WTC11 (cell line): Measurements from ENCODE around the gene DPP7. TPM values are rescaled to one million over a fixed set of nuclear protein-coding genes. Genes with fewer than 3 reads are reported as not detected.

Experiments used
- ATAC-seq: fragments of 200-7000 bp; cut with Tn5 transposase; 2 replicates; pipeline ENCODE4 v1.10.0; 2021; ENCODE audit warnings: mild to moderate bottlenecking, moderate library complexity
- CTCF ChIA-PET: fragments of 300-600 bp; sonication (Branson Sonifier 250); formaldehyde crosslinking; loops from one replicate; lab custom pipeline; 2021; ENCODE audit warnings: antibody characterized with exemption; lab: Charles Lee
- POLR2A ChIA-PET: fragments of 350-600 bp; sonication (Branson Sonifier 250); formaldehyde crosslinking; loops from one replicate; lab custom pipeline; 2021; ENCODE audit warnings: antibody characterized with exemption; lab: Charles Lee
- DNase-seq: peaks from one replicate; pipeline ENCODE4 v3.0.0; 2021; ENCODE audit warnings: low spot score
- H3K27ac Mint-ChIP-seq: 2 replicates; pipeline ENCODE4 v1.8.0; 2021; ENCODE audit warnings: mixed read lengths
- H3K27me3 Mint-ChIP-seq: 2 replicates; pipeline ENCODE4 v1.8.0; 2021; ENCODE audit warnings: low read depth, mild to moderate bottlenecking, moderate library complexity, mixed read lengths
- H3K36me3 Mint-ChIP-seq: 2 replicates; pipeline ENCODE4 v1.8.0; 2021; ENCODE audit warnings: mixed read lengths
- H3K4me1 Mint-ChIP-seq: 2 replicates; pipeline ENCODE4 v1.8.0; 2022; ENCODE audit warnings: mixed read lengths
- H3K4me3 Mint-ChIP-seq: 2 replicates; pipeline ENCODE4 v1.8.0; 2021; ENCODE audit warnings: mild to moderate bottlenecking, moderate library complexity, mixed read lengths
- H3K9me3 Mint-ChIP-seq: 2 replicates; pipeline ENCODE4 v1.8.0; 2021; ENCODE audit warnings: mixed read lengths
- AFF4 ChIP-seq: sonication (generic); formaldehyde crosslinking; IDR thresholded peaks from 2 replicates; pipeline ENCODE4 v1.8.1; 2023; ENCODE audit warnings: mild to moderate bottlenecking, missing genetic modification reagents, borderline replicate concordance
- ATF3 ChIP-seq: sonication (generic); formaldehyde crosslinking; conservative IDR thresholded peaks from 2 replicates; pipeline ENCODE4 v1.8.1; 2022; ENCODE audit warnings: mild to moderate bottlenecking, missing genetic modification reagents
- CBFB ChIP-seq: sonication (generic); formaldehyde crosslinking; IDR thresholded peaks from 2 replicates; pipeline ENCODE4 v1.8.1; 2022; ENCODE audit warnings: mild to moderate bottlenecking, low read depth, missing genetic modification reagents
- CREM ChIP-seq: sonication (generic); formaldehyde crosslinking; IDR thresholded peaks from 2 replicates; pipeline ENCODE4 v1.8.1; 2022; ENCODE audit warnings: mild to moderate bottlenecking, missing genetic modification reagents, moderate library complexity
- ESRRA ChIP-seq: sonication (generic); formaldehyde crosslinking; IDR thresholded peaks from 2 replicates; pipeline ENCODE4 v1.8.1; 2022; ENCODE audit warnings: mild to moderate bottlenecking, missing genetic modification reagents, borderline replicate concordance
- ETV6 ChIP-seq: sonication (generic); formaldehyde crosslinking; IDR thresholded peaks from 2 replicates; pipeline ENCODE4 v1.8.1; 2022; ENCODE audit warnings: mild to moderate bottlenecking, missing genetic modification reagents
- FOXJ3 ChIP-seq: sonication (generic); formaldehyde crosslinking; IDR thresholded peaks from 2 replicates; pipeline ENCODE4 v1.9.0; 2021; ENCODE audit warnings: missing genetic modification reagents, mild to moderate bottlenecking, borderline replicate concordance
- NR1H2 ChIP-seq: sonication (generic); formaldehyde crosslinking; IDR thresholded peaks from 2 replicates; pipeline ENCODE4 v1.9.0; 2021; ENCODE audit warnings: mild to moderate bottlenecking, moderate library complexity, missing genetic modification reagents
- NR2C2 ChIP-seq: sonication (generic); formaldehyde crosslinking; IDR thresholded peaks from 2 replicates; pipeline ENCODE4 v1.8.0; 2022; ENCODE audit warnings: mild to moderate bottlenecking, missing genetic modification reagents
- OVOL2 ChIP-seq: fragments of 250-450 bp; sonication (Bioruptor Pico); IDR thresholded peaks from 2 replicates; pipeline ENCODE4 v1.9.0; 2021; ENCODE audit warnings: mild to moderate bottlenecking, borderline replicate concordance
- SP1 ChIP-seq: sonication (generic); formaldehyde crosslinking; conservative IDR thresholded peaks from 2 replicates; pipeline ENCODE4 v1.8.1; 2022; ENCODE audit warnings: missing genetic modification reagents
- TP53 ChIP-seq: sonication (generic); formaldehyde crosslinking; IDR thresholded peaks from 2 replicates; pipeline ENCODE4 v1.8.1; 2023; ENCODE audit warnings: mild to moderate bottlenecking, missing genetic modification reagents
- ZNF121 ChIP-seq: sonication (generic); formaldehyde crosslinking; IDR thresholded peaks from 2 replicates; pipeline ENCODE4 v1.8.0; 2023; ENCODE audit warnings: missing genetic modification reagents
- ZNF263 ChIP-seq: sonication (generic); formaldehyde crosslinking; IDR thresholded peaks from 2 replicates; pipeline ENCODE4 v1.8.1; 2022; ENCODE audit warnings: low read depth, mild to moderate bottlenecking, moderate library complexity, missing genetic modification reagents
- ZNF317 ChIP-seq: sonication (generic); formaldehyde crosslinking; IDR thresholded peaks from 2 replicates; pipeline ENCODE4 v1.8.1; 2023; ENCODE audit warnings: low read depth, mild to moderate bottlenecking, moderate library complexity, missing genetic modification reagents, borderline replicate concordance
- ZNF396 ChIP-seq: fragments of 250-450 bp; sonication (Bioruptor Pico); IDR thresholded peaks from 2 replicates; pipeline ENCODE4 v1.8.0; 2021; ENCODE audit warnings: mild to moderate bottlenecking, moderate library complexity, borderline replicate concordance
- total RNA-seq: library from RNA; stranded (reverse); gene quantifications from 3 replicates; pipeline ENCODE4 v1.2.3, GENCODE V29; 2021
- TF ChIP-seq, protein P1 (sequence below): sonication (generic); formaldehyde crosslinking; IDR thresholded peaks from 2 replicates; pipeline ENCODE4 v1.8.1; 2023; ENCODE audit warnings: mild to moderate bottlenecking, missing genetic modification reagents, moderate library complexity
- TF ChIP-seq, protein P2 (sequence below): sonication (generic); formaldehyde crosslinking; IDR thresholded peaks from 2 replicates; pipeline ENCODE4 v1.8.1; 2022; ENCODE audit warnings: low read depth, mild to moderate bottlenecking, moderate library complexity, missing genetic modification reagents, borderline replicate concordance
- TF ChIP-seq, protein P3 (sequence below): fragments of 250-450 bp; sonication (Bioruptor Pico); IDR thresholded peaks from 2 replicates; pipeline ENCODE4 v1.9.0; 2021; ENCODE audit warnings: moderate library complexity, mild to moderate bottlenecking, inconsistent platforms, borderline replicate concordance
- TF ChIP-seq, protein P4 (sequence below): sonication (generic); formaldehyde crosslinking; IDR thresholded peaks from 2 replicates; pipeline ENCODE4 v1.8.0; 2022; ENCODE audit warnings: mild to moderate bottlenecking, missing genetic modification reagents

The DPP7 gene
- total RNA-seq, 1 experiment from 2014 or later = 38.9 TPM

GRCh38 chr9:137156567-137157375, 42.2 kb upstream of the DPP7 start:
- ATAC-seq = peak; percentile 72
- no peaks in the 10 kb centered on the region for H3K4me1 Mint-ChIP-seq
- peak overlapping the region; percentile 64 for H3K4me3 Mint-ChIP-seq
- DNase-seq = peak; percentile 75
- no peaks in the 10 kb centered on the region for H3K36me3 Mint-ChIP-seq
- no peak overlapping the region for H3K27ac Mint-ChIP-seq
- H3K27me3 Mint-ChIP-seq = peaks cover 66% of the 10 kb centered on the region
- TF ChIP-seq NR1H2 (no peak), ZNF317 (no peak), ZNF263 (CRISPR knock-in tag) (peak; percentile 63; the same call in 1 of the 2 replicates), ETV6 (CRISPR knock-in tag) (no peak), AFF4 (CRISPR knock-in tag) (no peak), OVOL2 (CRISPR knock-in tag) (no peak), ZNF121 (CRISPR knock-in tag) (no peak), ZNF396 (CRISPR knock-in tag) (no peak), CREM (CRISPR knock-in tag) (no peak), TP53 (no peak), ATF3 (CRISPR knock-in tag) (no peak), SP1 (peak; percentile 49; the same call in 1 of the 2 replicates), ESRRA (no peak), CBFB (CRISPR knock-in tag) (no peak), FOXJ3 (CRISPR knock-in tag) (no peak), NR2C2 (CRISPR knock-in tag) (no peak)
- TF ChIP-seq, protein P1, sequence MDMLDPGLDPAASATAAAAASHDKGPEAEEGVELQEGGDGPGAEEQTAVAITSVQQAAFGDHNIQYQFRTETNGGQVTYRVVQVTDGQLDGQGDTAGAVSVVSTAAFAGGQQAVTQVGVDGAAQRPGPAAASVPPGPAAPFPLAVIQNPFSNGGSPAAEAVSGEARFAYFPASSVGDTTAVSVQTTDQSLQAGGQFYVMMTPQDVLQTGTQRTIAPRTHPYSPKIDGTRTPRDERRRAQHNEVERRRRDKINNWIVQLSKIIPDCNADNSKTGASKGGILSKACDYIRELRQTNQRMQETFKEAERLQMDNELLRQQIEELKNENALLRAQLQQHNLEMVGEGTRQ (CRISPR knock-in tag) = no peak
- TF ChIP-seq, protein P2, sequence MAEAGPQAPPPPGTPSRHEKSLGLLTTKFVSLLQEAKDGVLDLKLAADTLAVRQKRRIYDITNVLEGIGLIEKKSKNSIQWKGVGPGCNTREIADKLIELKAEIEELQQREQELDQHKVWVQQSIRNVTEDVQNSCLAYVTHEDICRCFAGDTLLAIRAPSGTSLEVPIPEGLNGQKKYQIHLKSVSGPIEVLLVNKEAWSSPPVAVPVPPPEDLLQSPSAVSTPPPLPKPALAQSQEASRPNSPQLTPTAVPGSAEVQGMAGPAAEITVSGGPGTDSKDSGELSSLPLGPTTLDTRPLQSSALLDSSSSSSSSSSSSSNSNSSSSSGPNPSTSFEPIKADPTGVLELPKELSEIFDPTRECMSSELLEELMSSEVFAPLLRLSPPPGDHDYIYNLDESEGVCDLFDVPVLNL (CRISPR knock-in tag) = no peak
- TF ChIP-seq, protein P3, sequence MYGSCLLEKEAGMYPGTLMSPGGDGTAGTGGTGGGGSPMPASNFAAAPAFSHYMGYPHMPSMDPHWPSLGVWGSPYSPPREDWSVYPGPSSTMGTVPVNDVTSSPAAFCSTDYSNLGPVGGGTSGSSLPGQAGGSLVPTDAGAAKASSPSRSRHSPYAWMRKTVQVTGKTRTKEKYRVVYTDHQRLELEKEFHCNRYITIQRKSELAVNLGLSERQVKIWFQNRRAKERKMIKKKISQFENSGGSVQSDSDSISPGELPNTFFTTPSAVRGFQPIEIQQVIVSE (CRISPR knock-in tag) = no peak
- TF ChIP-seq, protein P4, sequence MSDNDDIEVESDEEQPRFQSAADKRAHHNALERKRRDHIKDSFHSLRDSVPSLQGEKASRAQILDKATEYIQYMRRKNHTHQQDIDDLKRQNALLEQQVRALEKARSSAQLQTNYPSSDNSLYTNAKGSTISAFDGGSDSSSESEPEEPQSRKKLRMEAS (CRISPR knock-in tag) = 0 out of 2 replicates have a peak, but pooled peaks have one; percentile 18
- CTCF ChIA-PET = interaction anchor here (0.6 to 2.2 kb wide), 15 partner anchors 13 to 274 kb away, joined by 3 to 16 read pairs (median 6); partner anchors contain the start of genes LRRC26, NPDC1 and RNF224
- POLR2A ChIA-PET = interaction anchor here (1.0 kb wide), 1 partner anchor 27 kb away, joined by 7 read pairs; no protein-coding TSS in a partner anchor
- H3K9me3 Mint-ChIP-seq = no peaks in the 10 kb centered on the region
